ENCODE results near the gene SLC38A3. TPM values are rescaled to one million over a fixed set of nuclear protein-coding genes. Genes with fewer than 3 reads are reported as not detected.

SLC38A3 gene
- total and polyA plus RNA-seq, 9 of the 15 experiments (the other 6 are each of a cell fraction or from before 2014, with no cell fraction given): 0.09 to 0.38 (median 0.16) TPM; not detected in 6

DNA sequence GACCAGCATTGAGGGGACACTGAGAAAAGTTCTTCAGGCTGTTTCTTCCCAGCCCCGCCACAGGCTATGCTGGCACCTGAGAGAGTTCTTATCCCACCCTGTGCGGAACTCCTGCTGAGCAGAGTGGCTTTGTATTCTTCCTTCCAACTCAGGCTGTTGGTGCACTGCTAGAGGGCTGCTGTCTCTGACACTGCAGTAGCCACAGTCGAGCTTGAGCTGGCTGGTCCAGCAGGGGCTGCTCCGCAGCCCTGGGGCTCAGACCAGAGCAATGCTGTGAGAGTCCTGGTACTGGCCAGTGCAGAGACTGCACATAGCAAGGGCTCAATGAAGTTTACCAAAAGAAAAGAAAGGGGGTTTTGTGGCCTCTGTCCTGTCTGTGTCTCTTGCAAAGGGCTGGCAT is 34.6 kb downstream of the SLC38A3 start:
- Histone ChIP-seq H3K27ac (ENCODE audit: extremely low read depth, low read depth, low read length) (no peak overlapping the region), H3K4me3 (no peak overlapping the region), H3K36me3 (ENCODE audit: control insufficient read depth, insufficient read depth, low read length) (peaks cover 7% of the 10 kb centered on the region; the same call in 1 of the 3 replicates), H3K9me1 (ENCODE audit: control insufficient read depth, insufficient read depth, low read length) (no peaks in the 10 kb centered on the region), H3K4me2 (ENCODE audit: insufficient read depth, low read length) (no peak overlapping the region), H3K9ac (ENCODE audit: insufficient read depth in 1 of 2, low read depth in 2 of 2, low read length in 2 of 2) (no peak overlapping the region; a peak in 1 of 4 replicates), H3K79me2 (ENCODE audit: control insufficient read depth, insufficient read depth, low read length) (peaks cover 39% of the 10 kb centered on the region), H2AFZ (ENCODE audit: low read depth, low read length) (no peak overlapping the region), H3K4me1 (replicated peaks in 1 of 2; ENCODE audit: control insufficient read depth in 2 of 2, insufficient read depth in 2 of 2, low read length in 2 of 2) (peaks cover 44 to 70% of the 10 kb centered on the region in 2 experiments), H3K9me3 (replicated peaks; ENCODE audit: control insufficient read depth, insufficient read depth, low read depth, low read length) (no peaks in the 10 kb centered on the region), H3K27me3 (ENCODE audit: control insufficient read depth in 2 of 2, insufficient read depth in 2 of 2, low read length in 2 of 2) (no peaks in the 10 kb centered on the region), H4K20me1 (replicated peaks; ENCODE audit: control insufficient read depth, insufficient read depth, low read length) (no peaks in the 10 kb centered on the region)
- FAIRE-seq (no peak), ATAC-seq (no peak), DNase-seq (ENCODE audit: extremely low read depth in 1 of 4, low spot score in 3 of 4) (no peak)
- intact Hi-C loops (cut with micrococcal nuclease): no loop called here
- 73% methylated on average over 4 of the region's 4 CpGs for WGBS (ENCODE audit: insufficient coverage, low coverage, missing lambda C conversion rate)
- CTCF ChIA-PET (ENCODE audit: low intra/inter-chr PET ratio): no interaction called here
- in situ Hi-C loops (cut with MboI): no loop called here
- POLR2A ChIA-PET: no interaction called here
- no TSS peak for BruUV-seq (replicated peaks)
- TF ChIP-seq ZNF239 (CRISPR knock-in tag; IDR thresholded peaks at IDR 0.05) (no peak), FOXA3 (CRISPR knock-in tag; conservative IDR thresholded peaks at IDR 0.05 in 1 of 2, IDR thresholded peaks at IDR 0.05 in 1 of 2) (no peak), E2F8 (IDR thresholded peaks at IDR 0.05; ENCODE audit: low read depth, partially characterized antibody) (no peak), MLX (CRISPR knock-in tag; conservative IDR thresholded peaks at IDR 0.05) (no peak), FOSL1 (tag; conservative IDR thresholded peaks at IDR 0.05) (no peak), HEY1 (CRISPR knock-in tag; IDR thresholded peaks at IDR 0.05; ENCODE audit: borderline replicate concordance) (no peak), RB1 (IDR thresholded peaks at IDR 0.05; ENCODE audit: low read depth) (no peak), EWSR1 (IDR thresholded peaks at IDR 0.05; ENCODE audit: borderline replicate concordance, low read depth, partially characterized antibody) (no peak), DMBX1 (CRISPR knock-in tag; IDR thresholded peaks at IDR 0.05; ENCODE audit: borderline replicate concordance) (no peak), TSHZ1 (CRISPR knock-in tag; IDR thresholded peaks at IDR 0.05) (no peak), TFAM (CRISPR knock-in tag; conservative IDR thresholded peaks at IDR 0.05) (no peak), ZSCAN29 (IDR thresholded peaks at IDR 0.05) (no peak)

Measured in K562 (cell line).